Mesenchymal stem cell (in vitro differentiated cells and primary cell): ENCODE results near the gene DTX1.

ENCODE experiments used
- DNase-seq: peaks from one replicate; pipeline ENCODE4 v3.0.0-alpha.2; 2013
- H2AFZ ChIP-seq: one replicate; pipeline ENCODE4 v1.6.1; 2013; ENCODE audit warnings: low read depth, mild to moderate bottlenecking, control low read depth, inconsistent platforms, low read length, moderate library complexity
- H2AK5ac ChIP-seq: 2 replicates; pipeline ENCODE4 v1.6.1; 2013; ENCODE audit warnings: low read length, moderate library complexity, mild to moderate bottlenecking, inconsistent platforms; ENCODE audit not compliant: severe bottlenecking
- H2BK120ac ChIP-seq: one replicate; pipeline ENCODE4 v1.6.1; 2013; ENCODE audit warnings: low read depth, mild to moderate bottlenecking, inconsistent platforms, low read length, moderate library complexity
- H2BK12ac ChIP-seq, 2 experiments: one replicate each; pipeline ENCODE4 v1.6.1; 2013; ENCODE audit warnings: inconsistent platforms in 2 of 2, low read length in 2 of 2, mild to moderate bottlenecking in 2 of 2, moderate library complexity in 2 of 2, control low read depth in 1 of 2
- H2BK15ac ChIP-seq: one replicate; pipeline ENCODE4 v1.6.1; 2013; ENCODE audit warnings: mild to moderate bottlenecking, low read depth, inconsistent platforms; ENCODE audit not compliant: poor library complexity, severe bottlenecking
- H2BK5ac ChIP-seq: 2 replicates; pipeline ENCODE4 v1.6.1; 2013; ENCODE audit warnings: low read depth, mild to moderate bottlenecking, low read length, control low read depth, inconsistent platforms; ENCODE audit not compliant: poor library complexity, severe bottlenecking
- H3K14ac ChIP-seq, 2 experiments: one replicate each; pipeline ENCODE4 v1.6.1; 2013; ENCODE audit warnings: inconsistent platforms in 2 of 2, low read length in 2 of 2, control low read depth in 1 of 2, mild to moderate bottlenecking in 1 of 2, moderate library complexity in 1 of 2
- H3K18ac ChIP-seq, 2 experiments: one replicate each; pipeline ENCODE4 v1.6.1; 2013; ENCODE audit warnings: inconsistent platforms in 2 of 2, low read length in 2 of 2, control low read depth in 1 of 2, low read depth in 1 of 2, mild to moderate bottlenecking in 1 of 2
- H3K23ac ChIP-seq, 2 experiments: one replicate each; pipeline ENCODE4 v1.6.1; 2013; ENCODE audit warnings: inconsistent platforms in 2 of 2, low read length in 2 of 2, mild to moderate bottlenecking in 2 of 2, moderate library complexity in 2 of 2, control low read depth in 1 of 2
- H3K27ac ChIP-seq: 2 replicates; pipeline ENCODE4 v1.5.1; 2013; ENCODE audit warnings: mild to moderate bottlenecking, moderate library complexity, low read length, control low read depth, inconsistent platforms; ENCODE audit not compliant: poor library complexity, severe bottlenecking
- H3K27me3 ChIP-seq, 2 experiments: 2 replicates each; pipeline versions ENCODE4 v1.6.1 to v1.7.0; 2013; ENCODE audit warnings: low read length in 2 of 2, mild to moderate bottlenecking in 2 of 2, moderate library complexity in 2 of 2, control low read depth in 1 of 2, inconsistent platforms in 1 of 2; ENCODE audit not compliant: control insufficient read depth in 1 of 2, insufficient read depth in 1 of 2
- H3K36me3 ChIP-seq, 2 experiments: 2 replicates each; pipeline versions ENCODE4 v1.6.1 to v1.7.0; 2013; ENCODE audit warnings: low read length in 2 of 2, control low read depth in 1 of 2, inconsistent platforms in 1 of 2, low read depth in 1 of 2, mild to moderate bottlenecking in 1 of 2; ENCODE audit not compliant: insufficient read depth in 2 of 2, control insufficient read depth in 1 of 2
- H3K4ac ChIP-seq, 2 experiments: one replicate each; pipeline ENCODE4 v1.6.1; 2013; ENCODE audit warnings: inconsistent platforms in 2 of 2, low read length in 2 of 2, mild to moderate bottlenecking in 2 of 2, moderate library complexity in 2 of 2, control low read depth in 1 of 2, low read depth in 1 of 2
- H3K4me1 ChIP-seq: 2 replicates; pipeline ENCODE4 v1.6.1; 2013; ENCODE audit warnings: low read depth, low read length, control low read depth; ENCODE audit not compliant: control insufficient read depth, insufficient read depth
- H3K4me2 ChIP-seq: 2 replicates; pipeline ENCODE4 v1.6.1; 2013; ENCODE audit warnings: low read length, mild to moderate bottlenecking, inconsistent platforms; ENCODE audit not compliant: poor library complexity, severe bottlenecking
- H3K4me3 ChIP-seq, 2 experiments: 2 replicates each; pipeline versions ENCODE4 v1.5.1 to v1.7.0; 2013; ENCODE audit warnings: low read length in 2 of 2, mild to moderate bottlenecking in 2 of 2, control low read depth in 1 of 2, low read depth in 1 of 2; ENCODE audit not compliant: insufficient read depth in 1 of 2
- H3K79me1 ChIP-seq: replicated peaks from 2 replicates; pipeline ENCODE4 v1.6.1; 2013; ENCODE audit warnings: mild to moderate bottlenecking, control low read depth, low read length, inconsistent platforms; ENCODE audit not compliant: poor library complexity, severe bottlenecking
- H3K9ac ChIP-seq: 2 replicates; pipeline ENCODE4 v1.7.0; 2013; ENCODE audit warnings: mild to moderate bottlenecking, low read length, moderate library complexity
- H3K9me3 ChIP-seq: 2 replicates; pipeline ENCODE4 v1.7.0; 2013; ENCODE audit warnings: mild to moderate bottlenecking, low read length; ENCODE audit not compliant: control insufficient read depth
- H4K8ac ChIP-seq: one replicate; pipeline ENCODE4 v1.6.1; 2013; ENCODE audit warnings: inconsistent platforms, mild to moderate bottlenecking, low read length, moderate library complexity
- H4K91ac ChIP-seq: one replicate; pipeline ENCODE4 v1.6.1; 2013; ENCODE audit warnings: mild to moderate bottlenecking, low read length, inconsistent platforms
- WGBS: methylation state at CpG from one replicate; pipeline ENCODE4 v1.1.7; 2013; ENCODE audit warnings: mixed read lengths; 5-methylcytosine and 5-hydroxymethylcytosine counted together

DTX1 gene

DNA sequence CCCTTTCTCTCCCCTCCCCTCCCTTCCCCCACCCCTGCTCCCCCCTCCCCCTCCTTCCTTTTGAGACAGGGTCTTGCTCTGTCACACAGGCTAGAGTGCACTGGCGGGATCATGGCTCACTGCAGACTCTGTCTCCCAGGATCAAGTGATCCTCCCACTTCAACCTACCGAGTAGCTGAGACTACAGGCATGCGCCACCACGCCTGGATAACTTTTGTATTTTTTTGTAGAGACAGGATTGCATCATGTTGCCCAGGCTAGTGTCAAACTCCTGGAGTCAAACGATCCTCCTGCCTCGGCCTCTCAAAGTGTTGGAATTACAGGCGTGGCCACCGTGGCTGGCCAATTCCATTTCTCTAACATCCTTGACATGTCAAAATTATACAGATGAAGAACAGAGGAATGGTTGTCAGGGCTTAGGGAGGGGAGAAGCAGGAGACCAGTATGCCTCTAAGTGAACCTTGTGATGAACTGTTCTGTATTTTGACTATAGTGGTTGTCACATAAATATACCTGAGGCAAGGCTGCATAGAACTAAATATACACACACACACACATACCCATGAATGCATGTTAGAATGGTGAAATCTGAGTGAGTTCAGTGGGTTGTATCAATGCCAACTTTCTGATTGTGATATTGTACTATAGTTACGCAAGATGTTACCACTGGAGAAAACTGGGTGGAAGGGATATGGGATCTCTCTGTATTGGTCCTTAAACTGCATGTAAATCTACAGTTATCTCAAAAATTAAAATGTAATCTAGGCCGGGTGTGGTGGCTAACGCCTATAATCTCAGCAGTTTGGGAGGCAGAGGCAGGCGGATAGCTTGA is 89.4 kb downstream of the DTX1 start:
- H2AFZ ChIP-seq, result no peak overlapping the region
- DNase-seq, result no peak
- H2BK12ac ChIP-seq, result no peak overlapping the region
- no peak overlapping the region for H3K4me3 ChIP-seq
- H2BK5ac ChIP-seq, result no peak overlapping the region
- H3K4me1 ChIP-seq, result peaks cover 20% of the 10 kb centered on the region
- H3K4me2 ChIP-seq, result no peak overlapping the region
- H3K18ac ChIP-seq, result no peak overlapping the region
- no peak overlapping the region for H4K8ac ChIP-seq
- no peak overlapping the region for H2BK120ac ChIP-seq
- no peaks in the 10 kb centered on the region for H3K79me1 ChIP-seq
- 68% methylated on average over 7 of the region's 12 CpGs for WGBS
- H3K27ac ChIP-seq, result no peak overlapping the region
- no peak overlapping the region for H3K23ac ChIP-seq
- H2BK15ac ChIP-seq, result no peak overlapping the region
- no peak overlapping the region for H3K9ac ChIP-seq
- no peak overlapping the region for H3K4ac ChIP-seq
- H3K27me3 ChIP-seq, result peaks cover 6 to 18% of the 10 kb centered on the region in 2 experiments
- no peak overlapping the region for H2AK5ac ChIP-seq
- H3K36me3 ChIP-seq, result no peaks in the 10 kb centered on the region
- H3K9me3 ChIP-seq, result peaks cover 3% of the 10 kb centered on the region
- no peak overlapping the region for H3K14ac ChIP-seq
- no peak overlapping the region for H4K91ac ChIP-seq

DNA sequence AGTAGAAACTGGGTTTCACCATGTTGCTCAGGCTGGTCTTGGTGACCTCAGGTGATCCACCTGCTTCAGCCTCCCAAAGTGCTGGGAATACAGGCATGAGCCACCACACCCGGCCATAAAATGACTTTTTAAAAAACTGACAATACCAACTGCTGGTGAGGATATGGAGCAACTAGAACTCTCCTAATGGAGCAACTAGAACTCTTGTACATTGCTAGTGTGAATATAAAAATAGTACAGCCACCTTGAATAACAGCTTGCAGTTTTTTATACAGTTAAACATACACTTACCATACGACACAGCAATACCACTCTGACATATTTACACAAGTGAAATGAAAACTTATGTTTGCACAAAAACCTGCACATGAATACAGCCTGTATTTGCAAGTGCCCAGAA is 90.5 kb downstream of the DTX1 start:
- Histone ChIP-seq H2BK15ac (no peak overlapping the region), H3K79me1 (no peaks in the 10 kb centered on the region), H3K27ac (no peak overlapping the region)

More for the DNA sequence above, 90.5 kb downstream of the DTX1 start:
- Histone ChIP-seq H2AFZ (no peak overlapping the region), H3K23ac (no peak overlapping the region), H3K27me3 (peaks cover 10 to 28% of the 10 kb centered on the region in 2 experiments), H4K91ac (no peak overlapping the region), H2BK120ac (no peak overlapping the region), H3K4me1 (peaks cover 20% of the 10 kb centered on the region), H3K4me2 (no peak overlapping the region), H3K4me3 (no peak overlapping the region), H2BK12ac (no peak overlapping the region), H2AK5ac (no peak overlapping the region), H2BK5ac (no peak overlapping the region), H3K14ac (no peak overlapping the region), H3K18ac (no peak overlapping the region), H3K4ac (no peak overlapping the region), H4K8ac (no peak overlapping the region), H3K36me3 (no peaks in the 10 kb centered on the region), H3K9ac (no peak overlapping the region), H3K9me3 (peaks cover 3% of the 10 kb centered on the region)
- no peak for DNase-seq
- WGBS, result 89% methylated on average over 1 of the region's 2 CpGs
